DMS153 treated with DMSO at 0.1 percent for 48 hours (cell line): ENCODE results near the gene COIL.

Experiments used
- DNase-seq: peaks from one replicate; lab custom pipeline; 2025; ENCODE audit not compliant: unreplicated experiment; lab: John Stamatoyannopoulos, UW

Gene COIL

GRCh38 chr17:56912105-56912999 lies 48.5 kb downstream of the COIL start:
- DNase-seq, result no peak

- DNase-seq, result no peak
These were observed 50.2 kb downstream of the COIL start for GRCh38 chr17:56910509-56911235.

GRCh38 chr17:56909742-56910508 lies 50.9 kb downstream of the COIL start:
- no peak for DNase-seq

- DNase-seq, result no peak
These were observed 52.8 kb downstream of the COIL start for GRCh38 chr17:56908001-56908542.

GRCh38 chr17:56903560-56903959 lies 57.3 kb downstream of the COIL start:
- DNase-seq, result no peak

GRCh38 chr17:56902348-56902747 lies 58.5 kb downstream of the COIL start:
- no peak for DNase-seq

GRCh38 chr17:56899403-56899802 lies 61.4 kb downstream of the COIL start:
- DNase-seq, result no peak

- DNase-seq, result no peak
These were observed 62.0 kb downstream of the COIL start for GRCh38 chr17:56898874-56899273.

- DNase-seq, result no peak
These were observed 63.0 kb downstream of the COIL start for GRCh38 chr17:56897646-56898424.

- DNase-seq, result no peak
These were observed 63.9 kb downstream of the COIL start for GRCh38 chr17:56896968-56897359.

- DNase-seq, result no peak
These were observed 64.5 kb downstream of the COIL start for GRCh38 chr17:56896217-56896967.

GRCh38 chr17:56894859-56895455 lies 65.9 kb downstream of the COIL start:
- DNase-seq, result no peak

GRCh38 chr17:56893503-56893902 lies 67.3 kb downstream of the COIL start:
- DNase-seq, result no peak

GRCh38 chr17:56892333-56892732 lies 68.5 kb downstream of the COIL start:
- no peak for DNase-seq

- no peak for DNase-seq
These were observed 69.1 kb downstream of the COIL start for GRCh38 chr17:56891751-56892150.

GRCh38 chr17:56890906-56891674 lies 69.8 kb downstream of the COIL start:
- DNase-seq, result no peak

- no peak for DNase-seq
These were observed 70.5 kb downstream of the COIL start for GRCh38 chr17:56890390-56890789.
